Upper lobe of left lung (tissue), 4 donors: ENCODE data around the gene PFKP.

Source experiments
- CTCF ChIP-seq, 6 experiments: fragments of 450-650 bp in 4 of 6; fragments of 200-600 bp in 2 of 6; sonication (generic) in 2 of 6; IDR thresholded peaks; one replicate each; pipeline ENCODE4 v1.5.1; 2016 to 2019; ENCODE audit warnings: antibody characterized with exemption in 6 of 6
- POLR2A ChIP-seq, 4 donors: fragments of 450-650 bp; IDR thresholded peaks; one replicate each; pipeline ENCODE4 v1.5.1; 2016 to 2017; ENCODE audit warnings: antibody characterized with exemption in 4 of 4, mild to moderate bottlenecking in 2 of 4
- POLR2AphosphoS5 ChIP-seq, 2 donors: sonication (generic); formaldehyde crosslinking; IDR thresholded peaks; one replicate each; pipeline ENCODE4 v1.5.1; 2017; ENCODE audit warnings: antibody characterized with exemption in 2 of 2

DNA sequence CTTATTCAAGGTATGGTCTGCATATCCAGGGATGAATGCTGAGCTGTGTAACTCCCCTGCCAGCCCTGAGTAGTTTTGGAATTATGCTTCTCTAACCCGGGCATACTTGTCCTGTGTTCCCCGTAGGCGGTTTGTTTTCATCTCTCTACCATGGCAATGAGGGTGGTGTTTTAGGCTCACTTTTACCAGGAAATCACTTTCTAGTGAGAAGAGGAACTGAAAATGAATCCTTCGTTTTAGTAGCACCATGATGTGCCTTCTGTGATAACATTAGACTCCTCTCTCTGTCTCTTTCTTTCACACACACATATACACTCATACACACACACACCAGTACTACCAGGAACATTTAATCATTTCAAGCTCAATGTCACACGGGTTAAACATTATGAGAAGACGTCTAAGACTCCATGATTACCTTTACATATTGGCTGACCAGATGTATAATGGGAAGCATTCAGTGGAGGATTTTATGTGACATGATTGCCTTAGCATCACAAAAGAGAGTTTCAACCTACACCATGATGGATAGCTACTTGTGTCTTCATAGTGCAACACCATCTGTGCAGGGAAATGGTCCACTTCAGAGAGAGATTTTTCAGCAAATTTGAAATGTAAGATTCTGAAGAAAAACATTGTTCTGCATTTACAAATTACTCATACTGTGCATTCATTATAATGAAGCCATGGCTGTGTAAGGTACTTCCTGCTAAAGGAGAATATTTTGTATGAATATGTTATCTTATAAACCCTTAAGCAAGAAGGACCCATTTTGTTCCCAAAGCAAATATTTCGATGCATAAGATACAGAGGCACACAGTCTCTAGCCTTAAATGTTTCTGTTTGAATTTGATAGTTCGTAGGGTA lies 31.0 kb upstream of the PFKP start:
- no peak for TF ChIP-seq POLR2AphosphoS5 (IDR thresholded peaks at IDR 0.05)
- TF ChIP-seq POLR2A (IDR thresholded peaks at IDR 0.05), result no peak
- TF ChIP-seq CTCF (IDR thresholded peaks at IDR 0.05), result no peak
